B cell (primary cell): ENCODE data around the gene PHC2. TPM values are rescaled to one million over a fixed set of nuclear protein-coding genes. Genes with fewer than 3 reads are reported as not detected.

ENCODE experiments used
- ATAC-seq: fragments of 200-7000 bp; cut with Tn5 transposase; one replicate; pipeline ENCODE4 v1.10.0; 2021; ENCODE audit warnings: low read depth, mild to moderate bottlenecking, moderate number of reproducible peaks, moderate library complexity
- CTCF ChIA-PET: fragments of 350-600 bp; sonication (Branson Sonifier 250); formaldehyde crosslinking; loops from one replicate; lab custom pipeline; 2021; ENCODE audit warnings: antibody characterized with exemption, inconsistent platforms; lab: Charles Lee
- POLR2A ChIA-PET: fragments of 350-600 bp; sonication (Branson Sonifier 250); formaldehyde crosslinking; loops from one replicate; lab custom pipeline; 2021; ENCODE audit warnings: antibody characterized with exemption; lab: Charles Lee
- DNase-seq: peaks from one replicate; pipeline ENCODE4 v3.0.0; 2013
- H2AFZ ChIP-seq: 2 replicates; pipeline ENCODE4 v1.6.1; 2012; ENCODE audit warnings: mild to moderate bottlenecking, low read depth, low read length; ENCODE audit not compliant: insufficient read depth, poor library complexity, severe bottlenecking
- H3K27ac ChIP-seq, 2 donors: 1 replicate in 1 of 2; 2 replicates in 1 of 2; pipeline ENCODE4 v1.5.1; 2012 to 2013; ENCODE audit warnings: low read length in 2 of 2, mild to moderate bottlenecking in 2 of 2, moderate library complexity in 1 of 2
- H3K27me3 ChIP-seq, 4 experiments: fragments of 200-600 bp in 1 of 4; sonication (generic) in 1 of 4; replicated peaks in 1 of 4; 1 replicate in 2 of 4; 2 replicates in 2 of 4; pipeline versions ENCODE4 v1.6.1 to v1.7.0; 2013 to 2016; ENCODE audit warnings: low read length in 3 of 4, mild to moderate bottlenecking in 2 of 4, mixed read lengths in 1 of 4, moderate library complexity in 1 of 4; ENCODE audit not compliant: insufficient read depth in 4 of 4, control insufficient read depth in 3 of 4; ENCODE audit errors: control extremely low read depth in 1 of 4
- H3K36me3 ChIP-seq, 2 experiments: replicated peaks in 1 of 2; 1 replicate in 1 of 2; 2 replicates in 1 of 2; pipeline versions ENCODE4 v1.6.1 to v1.7.1; 2013; ENCODE audit warnings: low read length in 1 of 2; ENCODE audit not compliant: insufficient read depth in 2 of 2, control insufficient read depth in 1 of 2; ENCODE audit errors: control extremely low read depth in 1 of 2, extremely low read depth in 1 of 2
- H3K4me1 ChIP-seq, 2 donors: fragments of 200-600 bp in 1 of 2; sonication (generic) in 1 of 2; 1 replicate in 1 of 2; 2 replicates in 1 of 2; pipeline versions ENCODE4 v1.5.1 to v1.6.1; 2013 to 2017; ENCODE audit warnings: low read length in 2 of 2; ENCODE audit not compliant: control insufficient read depth in 2 of 2, insufficient read depth in 2 of 2
- H3K4me2 ChIP-seq: replicated peaks from 2 replicates; pipeline ENCODE3; 2012; ENCODE audit warnings: mild to moderate bottlenecking, low read depth, low read length; ENCODE audit not compliant: poor library complexity, severe bottlenecking
- H3K4me3 ChIP-seq, 5 experiments: fragments of 200-600 bp in 1 of 5; sonication (generic) in 1 of 5; 1 replicate in 3 of 5; 2 replicates in 2 of 5; pipeline versions ENCODE4 v1.5.1 to v1.7.0; 2011 to 2016; ENCODE audit warnings: low read length in 4 of 5, mild to moderate bottlenecking in 4 of 5, low read depth in 2 of 5, control low read depth in 1 of 5, moderate library complexity in 1 of 5; ENCODE audit not compliant: insufficient read depth in 1 of 5; ENCODE audit errors: control extremely low read depth in 1 of 5, extremely low read depth in 1 of 5
- H3K79me2 ChIP-seq: fragments of 200-600 bp; sonication (generic); one replicate; pipeline ENCODE4 v1.6.0; 2016; ENCODE audit warnings: low read length; ENCODE audit not compliant: control insufficient read depth, insufficient read depth
- H3K9ac ChIP-seq: fragments of 200-600 bp; sonication (generic); 2 replicates; pipeline ENCODE4 v1.6.1; 2017; ENCODE audit warnings: mild to moderate bottlenecking, low read length, moderate library complexity
- H3K9me3 ChIP-seq, 3 donors: one replicate each; pipeline versions ENCODE4 v1.6.1 to v1.7.1; 2013; ENCODE audit warnings: low read length in 2 of 3; ENCODE audit not compliant: control insufficient read depth in 2 of 3, insufficient read depth in 1 of 3; ENCODE audit errors: control extremely low read depth in 1 of 3
- H4K20me1 ChIP-seq: 2 replicates; pipeline ENCODE4 v1.6.0; 2012; ENCODE audit warnings: mild to moderate bottlenecking, low read length; ENCODE audit not compliant: insufficient read depth, control insufficient read depth, poor library complexity, severe bottlenecking
- H3K27ac Mint-ChIP-seq: one replicate; pipeline ENCODE4 v1.8.0; 2021; ENCODE audit warnings: mixed read lengths
- H3K27me3 Mint-ChIP-seq: one replicate; pipeline ENCODE4 v1.8.0; 2021; ENCODE audit warnings: mixed read lengths
- H3K4me1 Mint-ChIP-seq: one replicate; pipeline ENCODE4 v1.8.0; 2021; ENCODE audit warnings: mixed read lengths
- H3K4me3 Mint-ChIP-seq: one replicate; pipeline ENCODE4 v1.8.0; 2021; ENCODE audit warnings: mixed read lengths
- H3K9me3 Mint-ChIP-seq: one replicate; pipeline ENCODE4 v1.8.0; 2022; ENCODE audit warnings: mixed read lengths; ENCODE audit not compliant: insufficient read depth
- EZH2 ChIP-seq: IDR thresholded peaks from 2 replicates; pipeline ENCODE4 v1.6.1; 2012; ENCODE audit warnings: borderline replicate concordance, low read depth, mild to moderate bottlenecking, moderate library complexity, low read length; ENCODE audit not compliant: insufficient read depth, poor library complexity, severe bottlenecking
- WGBS: methylation state at CpG from one replicate; pipeline ENCODE4 v1.1.5; 2013; ENCODE audit warnings: missing lambda C conversion rate; ENCODE audit not compliant: insufficient coverage; 5-methylcytosine and 5-hydroxymethylcytosine counted together
- intact Hi-C: fragments of 100-400 bp; cut with micrococcal nuclease; formaldehyde crosslinking; loops from one replicate; pipeline ENCODE4 v1.10.0; 2022
- polyA plus RNA-seq: library from polyadenylated mRNA; depleted of rRNA; stranded (reverse); fragments of >200 nt; gene quantifications from 2 replicates; pipeline ENCODE4 v1.2.3, GENCODE V29; 2012
- total RNA-seq, 2 donors: library from RNA; stranded (reverse); fragments of 120-200 nt in 1 of 2; gene quantifications; 1 replicate in 1 of 2; 2 replicates in 1 of 2; pipeline versions ENCODE4 v1.2.3 to v1.2.4, GENCODE V29; 2013 to 2022
- TF ChIP-seq, protein P1 (sequence below): fragments of 200-600 bp; IDR thresholded peaks from one replicate; pipeline ENCODE4 v1.8.0; 2022; ENCODE audit warnings: antibody characterized with exemption, mild to moderate bottlenecking

PHC2 gene
- total and polyA plus RNA-seq, 2 donors (not counting 1 experiment from before 2014, with no cell fraction given): 23.1 to 23.4 TPM

- H3K9me3 Mint-ChIP-seq: no peaks in the 10 kb centered on the region
These were observed 37.4 kb downstream of the PHC2 start for GRCh38 chr1:33393524-33393923.

GRCh38 chr1:33392639-33393038 lies 38.3 kb downstream of the PHC2 start:
- H3K4me1 Mint-ChIP-seq: no peaks in the 10 kb centered on the region
- no peaks in the 10 kb centered on the region for H3K36me3 ChIP-seq
- H3K4me3 Mint-ChIP-seq: no peak overlapping the region
- CTCF ChIA-PET: no interaction called here
- no peaks in the 10 kb centered on the region for H3K4me1 ChIP-seq
- no peak overlapping the region for H3K9ac ChIP-seq
- peaks cover 28% of the 10 kb centered on the region for H3K27me3 Mint-ChIP-seq
- no peak for ATAC-seq
- H3K9me3 Mint-ChIP-seq: no peaks in the 10 kb centered on the region
- 85% methylated on average over 2 of the region's 3 CpGs for WGBS
- no peak overlapping the region for H3K4me3 ChIP-seq
- peaks cover 0 to 4% (median 0%) of the 10 kb centered on the region in 4 experiments for H3K27me3 ChIP-seq
- no peak overlapping the region for H3K27ac Mint-ChIP-seq
- H3K79me2 ChIP-seq: no peaks in the 10 kb centered on the region
- no peaks in the 10 kb centered on the region for H4K20me1 ChIP-seq
- DNase-seq: no peak
- TF ChIP-seq EZH2: no peak
- intact Hi-C loops: no loop called here
- no peaks in the 10 kb centered on the region for H3K9me3 ChIP-seq
- no peak overlapping the region for H3K4me2 ChIP-seq
- H3K27ac ChIP-seq: no peak overlapping the region
- POLR2A ChIA-PET: no interaction called here
- H2AFZ ChIP-seq: no peak overlapping the region

More at GRCh38 chr1:33393524-33393923, 37.4 kb downstream of the PHC2 start:
- no peak overlapping the region for H3K9ac ChIP-seq
- no peak for DNase-seq
- Mint-ChIP-seq H3K4me3 (no peak overlapping the region), H3K27me3 (peaks cover 31% of the 10 kb centered on the region), H3K4me1 (no peaks in the 10 kb centered on the region), H3K27ac (no peak overlapping the region)
- H3K9me3 ChIP-seq: no peaks in the 10 kb centered on the region
- intact Hi-C loops: no loop called here
- no CpG with 5 or more reads among the region's 2 CpGs for WGBS
- no peaks in the 10 kb centered on the region for H3K4me1 ChIP-seq
- no peaks in the 10 kb centered on the region for H3K79me2 ChIP-seq
- H4K20me1 ChIP-seq: no peaks in the 10 kb centered on the region
- H3K4me3 ChIP-seq: no peak overlapping the region
- H3K36me3 ChIP-seq: no peaks in the 10 kb centered on the region
- POLR2A ChIA-PET: no interaction called here
- H2AFZ ChIP-seq: no peak overlapping the region
- H3K27ac ChIP-seq: no peak overlapping the region
- no peak for TF ChIP-seq EZH2
- TF ChIP-seq, protein P1, sequence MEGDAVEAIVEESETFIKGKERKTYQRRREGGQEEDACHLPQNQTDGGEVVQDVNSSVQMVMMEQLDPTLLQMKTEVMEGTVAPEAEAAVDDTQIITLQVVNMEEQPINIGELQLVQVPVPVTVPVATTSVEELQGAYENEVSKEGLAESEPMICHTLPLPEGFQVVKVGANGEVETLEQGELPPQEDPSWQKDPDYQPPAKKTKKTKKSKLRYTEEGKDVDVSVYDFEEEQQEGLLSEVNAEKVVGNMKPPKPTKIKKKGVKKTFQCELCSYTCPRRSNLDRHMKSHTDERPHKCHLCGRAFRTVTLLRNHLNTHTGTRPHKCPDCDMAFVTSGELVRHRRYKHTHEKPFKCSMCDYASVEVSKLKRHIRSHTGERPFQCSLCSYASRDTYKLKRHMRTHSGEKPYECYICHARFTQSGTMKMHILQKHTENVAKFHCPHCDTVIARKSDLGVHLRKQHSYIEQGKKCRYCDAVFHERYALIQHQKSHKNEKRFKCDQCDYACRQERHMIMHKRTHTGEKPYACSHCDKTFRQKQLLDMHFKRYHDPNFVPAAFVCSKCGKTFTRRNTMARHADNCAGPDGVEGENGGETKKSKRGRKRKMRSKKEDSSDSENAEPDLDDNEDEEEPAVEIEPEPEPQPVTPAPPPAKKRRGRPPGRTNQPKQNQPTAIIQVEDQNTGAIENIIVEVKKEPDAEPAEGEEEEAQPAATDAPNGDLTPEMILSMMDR: no peak
- ATAC-seq: no peak
- no peak overlapping the region for H3K4me2 ChIP-seq
- peaks cover 0 to 5% (median 0%) of the 10 kb centered on the region in 4 experiments for H3K27me3 ChIP-seq
- CTCF ChIA-PET: no interaction called here
